SK-N-SH (cell line): ENCODE results near the gene CIB4. TPM values are rescaled to one million over a fixed set of nuclear protein-coding genes. Genes with fewer than 3 reads are reported as not detected.

Experiments
- CTCF ChIA-PET: fragments of 300-600, 350-600 bp; formaldehyde crosslinking; extraction: SDS; loops from one replicate; lab custom pipeline; 2021; lab: Yijun Ruan, JAX
- POLR2A ChIA-PET: fragments of 350-600 bp; sonication (Branson Sonifier 250); formaldehyde crosslinking; extraction: SDS; loops from one replicate; lab custom pipeline; 2020; ENCODE audit warnings: antibody characterized with exemption, inconsistent platforms; lab: Yijun Ruan, JAX
- DNase-seq: peaks from one replicate; pipeline ENCODE4 v3.0.0; 2012
- H2AFZ ChIP-seq: fragments of 200-600 bp; sonication (generic); 2 replicates; pipeline ENCODE4 v1.8.1; 2016; ENCODE audit warnings: antibody characterized with exemption, mild to moderate bottlenecking, low read depth
- H3F3A ChIP-seq: fragments of 200-600 bp; sonication (generic); replicated peaks from 2 replicates; pipeline ENCODE3; 2016; ENCODE audit warnings: antibody characterized with exemption, mild to moderate bottlenecking; ENCODE audit not compliant: insufficient read depth
- H3K27ac ChIP-seq, 2 experiments: fragments of 200-500 bp in 1 of 2; fragments of 200-600 bp in 1 of 2; sonication (Bioruptor generic) in 1 of 2; sonication (generic), shearing (Covaris generic) in 1 of 2; 2 replicates each; pipeline versions ENCODE4 v1.5.1 to v1.6.1; 2014 to 2016; ENCODE audit warnings: low read depth in 2 of 2, inconsistent platforms in 1 of 2, low read length in 1 of 2, mild to moderate bottlenecking in 1 of 2, mixed read lengths in 1 of 2
- H3K27me3 ChIP-seq: fragments of 200-600 bp; sonication (generic), shearing (Covaris generic); 2 replicates; pipeline ENCODE4 v1.6.1; 2016; ENCODE audit warnings: mixed run types; ENCODE audit not compliant: insufficient read depth
- H3K36me3 ChIP-seq, 2 experiments: fragments of 200-500 bp in 1 of 2; fragments of 200-600 bp in 1 of 2; sonication (Bioruptor generic) in 1 of 2; sonication (generic) in 1 of 2; replicated peaks in 1 of 2; 2 replicates each; pipeline versions ENCODE3 to v1.5.1; 2014 to 2016; ENCODE audit warnings: low read length in 1 of 2, mild to moderate bottlenecking in 1 of 2; ENCODE audit not compliant: insufficient read depth in 2 of 2, control insufficient read depth in 1 of 2
- H3K4me1 ChIP-seq, 2 experiments: fragments of 200-500 bp in 1 of 2; fragments of 200-600 bp in 1 of 2; sonication (Bioruptor generic) in 1 of 2; sonication (generic), shearing (Covaris generic) in 1 of 2; 2 replicates each; pipeline versions ENCODE4 v1.5.1 to v1.6.1; 2014 to 2016; ENCODE audit warnings: low read depth in 1 of 2, low read length in 1 of 2, mixed run types in 1 of 2; ENCODE audit not compliant: insufficient read depth in 2 of 2, control insufficient read depth in 1 of 2
- H3K4me2 ChIP-seq: fragments of 200-600 bp; sonication (generic), shearing (Covaris generic); 2 replicates; pipeline ENCODE4 v1.6.1; 2017; ENCODE audit warnings: mixed run types
- H3K4me3 ChIP-seq, 2 experiments: fragments of 200-500 bp in 1 of 2; fragments of 200-600 bp in 1 of 2; sonication (Bioruptor generic) in 1 of 2; sonication (generic), shearing (Covaris generic) in 1 of 2; 2 replicates each; pipeline versions ENCODE4 v1.5.1 to v1.8.1; 2014 to 2016; ENCODE audit warnings: low read depth in 2 of 2, inconsistent platforms in 1 of 2, low read length in 1 of 2, mild to moderate bottlenecking in 1 of 2, mixed read lengths in 1 of 2, moderate library complexity in 1 of 2
- H3K79me2 ChIP-seq: fragments of 200-600 bp; sonication (generic); 2 replicates; pipeline ENCODE4 v1.8.1; 2017; ENCODE audit warnings: mild to moderate bottlenecking; ENCODE audit not compliant: insufficient read depth
- H3K9ac ChIP-seq: fragments of 200-600 bp; sonication (generic); 2 replicates; pipeline ENCODE4 v1.6.1; 2017; ENCODE audit warnings: mixed run types
- H3K9me2 ChIP-seq: fragments of 200-600 bp; sonication (generic); 2 replicates; pipeline ENCODE4 v1.6.1; 2017; ENCODE audit warnings: mixed run types
- H3K9me3 ChIP-seq: fragments of 200-600 bp; sonication (generic); 2 replicates; pipeline ENCODE4 v1.6.1; 2017; ENCODE audit warnings: mixed run types, mild to moderate bottlenecking, moderate library complexity
- H4K20me1 ChIP-seq: fragments of 200-600 bp; sonication (generic); 2 replicates; pipeline ENCODE4 v1.6.1; 2017; ENCODE audit warnings: mild to moderate bottlenecking, mixed run types; ENCODE audit not compliant: insufficient read depth
- CHD2 ChIP-seq: fragments of 150-350 bp; IDR thresholded peaks from 2 replicates; pipeline ENCODE4 v1.6.1; 2018; ENCODE audit warnings: low read length; ENCODE audit not compliant: partially characterized antibody
- ELF1 ChIP-seq: IDR thresholded peaks from 2 replicates; pipeline ENCODE4 v1.4.0; 2012
- EZH2phosphoT487 ChIP-seq: fragments of 200-600 bp; sonication (generic); IDR thresholded peaks from 2 replicates; pipeline ENCODE4 v1.6.1; 2017; ENCODE audit warnings: low read depth, mixed run types, mild to moderate bottlenecking, antibody characterized with exemption, moderate library complexity, borderline replicate concordance
- FOXM1 ChIP-seq: IDR thresholded peaks from 2 replicates; pipeline ENCODE4 v1.4.0; 2012; ENCODE audit warnings: low read depth, mild to moderate bottlenecking
- GABPA ChIP-seq: IDR thresholded peaks from 2 replicates; pipeline ENCODE4 v1.4.0; 2012; ENCODE audit warnings: low read depth, mild to moderate bottlenecking
- GATA2 ChIP-seq: sonication (generic); formaldehyde crosslinking; IDR thresholded peaks from 2 replicates; pipeline ENCODE4 v1.5.0; 2020; ENCODE audit warnings: mild to moderate bottlenecking, missing genetic modification reagents
- IRF3 ChIP-seq: fragments of 150-350 bp; IDR thresholded peaks from 2 replicates; pipeline ENCODE4 v1.6.1; 2016; ENCODE audit warnings: mild to moderate bottlenecking, low read depth, low read length
- NFIC ChIP-seq: IDR thresholded peaks from 2 replicates; pipeline ENCODE4 v1.4.0; 2012; ENCODE audit warnings: borderline replicate concordance
- PBX3 ChIP-seq: IDR thresholded peaks from 2 replicates; pipeline ENCODE4; 2012
- POLR2AphosphoS5 ChIP-seq: IDR thresholded peaks from 2 replicates; pipeline ENCODE4 v1.6.1; 2012; ENCODE audit warnings: low read depth, low read length
- RAD21 ChIP-seq: IDR thresholded peaks from 2 replicates; pipeline ENCODE4 v1.6.1; 2012; ENCODE audit warnings: mild to moderate bottlenecking, low read length
- RCOR1 ChIP-seq: fragments of 150-350 bp; IDR thresholded peaks from 2 replicates; pipeline ENCODE4 v1.6.1; 2017; ENCODE audit warnings: antibody characterized with exemption, low read length
- RFX5 ChIP-seq: IDR thresholded peaks from 2 replicates; pipeline ENCODE4 v1.6.1; 2012; ENCODE audit warnings: mild to moderate bottlenecking, improper control_type of control experiment, low read length
- SIN3A ChIP-seq: IDR thresholded peaks from 2 replicates; pipeline ENCODE4 v1.6.1; 2012; ENCODE audit warnings: low read depth, mild to moderate bottlenecking, low read length, moderate library complexity, borderline replicate concordance
- TAF1 ChIP-seq: IDR thresholded peaks from 2 replicates; pipeline ENCODE4 v1.6.1; 2012; ENCODE audit warnings: low read depth, mild to moderate bottlenecking, low read length, moderate library complexity, borderline replicate concordance
- TCF12 ChIP-seq: IDR thresholded peaks from 2 replicates; pipeline ENCODE4 v1.4.0; 2012
- USF1 ChIP-seq: IDR thresholded peaks from 2 replicates; pipeline ENCODE4 v1.4.0; 2012; ENCODE audit warnings: low read depth, borderline replicate concordance
- USF2 ChIP-seq: fragments of 150-350 bp; IDR thresholded peaks from 2 replicates; pipeline ENCODE4 v1.6.1; 2017; ENCODE audit warnings: antibody characterized with exemption, low read length, low read depth, borderline replicate concordance
- ZBTB33 ChIP-seq: IDR thresholded peaks from 2 replicates; pipeline ENCODE4 v1.4.0; 2012; ENCODE audit warnings: low read depth, borderline replicate concordance
- WGBS: methylation state at CpG from one replicate; pipeline ENCODE4 v1.1.6; 2017; ENCODE audit warnings: low lambda C conversion rate; 5-methylcytosine and 5-hydroxymethylcytosine counted together
- polyA plus RNA-seq, 3 experiments: library from polyadenylated mRNA; depleted of rRNA; stranded (reverse); fragments of >200 nt; gene quantifications; 2 replicates each; pipeline ENCODE4 v1.2.3, GENCODE V29; 2012

The CIB4 gene
- polyA plus RNA-seq, 1 of the 3 experiments (the other 2 are of a cell fraction): not detected

GRCh38 chr2:26654061-26654340 is 12.8 kb upstream of the CIB4 start:
- Histone ChIP-seq H3K9ac (no peak overlapping the region), H3F3A (no peaks in the 10 kb centered on the region), H3K79me2 (no peaks in the 10 kb centered on the region), H2AFZ (no peak overlapping the region), H3K36me3 (no peaks in the 10 kb centered on the region), H3K4me1 (peaks cover 0 to 28% of the 10 kb centered on the region in 2 experiments; a peak in 2 of 4 replicates), H3K9me2 (no peaks in the 10 kb centered on the region), H4K20me1 (no peaks in the 10 kb centered on the region), H3K9me3 (no peaks in the 10 kb centered on the region), H3K27me3 (peaks cover 11% of the 10 kb centered on the region; the same call in 1 of the 2 replicates), H3K27ac (no peak overlapping the region), H3K4me2 (no peak overlapping the region), H3K4me3 (no peak overlapping the region)
- no peak for TF ChIP-seq SIN3A
- no peak for TF ChIP-seq USF2
- TF ChIP-seq PBX3: no peak
- no peak for TF ChIP-seq TCF12
- TF ChIP-seq IRF3: no peak
- no peak for TF ChIP-seq POLR2AphosphoS5
- TF ChIP-seq NFIC: no peak
- TF ChIP-seq USF1: no peak
- no peak for TF ChIP-seq GATA2
- TF ChIP-seq GABPA: no peak
- TF ChIP-seq FOXM1: no peak
- no peak for TF ChIP-seq ELF1
- TF ChIP-seq RCOR1: no peak
- no peak for TF ChIP-seq ZBTB33
- no peak for TF ChIP-seq EZH2phosphoT487
- no peak for TF ChIP-seq RAD21
- no peak for TF ChIP-seq TAF1
- TF ChIP-seq RFX5: no peak
- TF ChIP-seq CHD2: no peak
- no peak for DNase-seq
- 31% methylated on average over 3 of the region's 3 CpGs for WGBS
- POLR2A ChIA-PET: no interaction called here
- CTCF ChIA-PET: interaction anchor here (1.4 to 1.8 kb wide), 3 partner anchors 8 to 49 kb away, joined by 3 to 5 read pairs (median 4); partner anchors contain the start of gene CIB4
